NOMO-1 (cell line): ENCODE results near the gene HIVEP3.

Experiments used
- DNase-seq, 2 experiments: peaks; one replicate each; lab custom pipeline; 2025; ENCODE audit not compliant: unreplicated experiment in 2 of 2; lab: John Stamatoyannopoulos, UW

HIVEP3 gene

DNA sequence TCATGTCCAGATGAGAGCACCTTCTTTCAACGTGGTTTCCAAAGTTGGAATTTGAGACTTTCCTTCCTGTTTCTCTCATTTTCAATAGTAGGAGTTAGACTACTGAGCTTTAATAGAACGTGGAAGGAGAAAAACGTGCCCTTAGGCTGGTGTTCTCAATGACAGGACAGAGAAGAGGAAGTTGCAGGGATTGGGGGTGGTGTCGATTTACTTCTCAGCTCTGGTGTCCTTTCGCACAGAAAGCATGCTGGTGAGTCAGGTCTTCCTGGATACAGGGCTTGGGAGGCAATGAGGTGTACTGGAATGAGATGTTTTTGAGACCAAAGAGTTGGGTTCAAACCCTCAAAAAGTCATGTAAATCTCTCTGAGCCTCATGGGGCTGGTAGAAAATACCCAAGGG, 67.1 kb downstream of the HIVEP3 start:
- peak; percentile 63 to 70 for DNase-seq

DNA sequence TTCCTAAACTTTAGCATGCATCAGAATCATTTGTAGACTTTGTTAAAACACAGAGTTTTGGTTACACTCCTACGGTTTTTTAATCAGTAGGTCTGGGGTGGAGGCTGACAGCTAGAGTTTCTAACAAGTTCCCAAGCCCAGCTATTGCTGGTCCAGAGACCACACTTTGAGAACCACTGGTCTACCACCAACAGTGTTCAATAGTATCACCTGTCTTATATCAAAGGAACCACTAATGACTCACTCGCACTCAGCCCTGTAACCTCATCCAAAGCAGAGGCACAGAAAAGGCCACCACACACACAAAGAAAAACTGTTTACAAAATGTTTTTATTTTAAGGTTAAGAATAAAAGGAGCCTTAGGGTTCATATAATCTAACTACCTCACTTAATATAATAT, 68.7 kb downstream of the HIVEP3 start:
- DNase-seq: no peak

DNA sequence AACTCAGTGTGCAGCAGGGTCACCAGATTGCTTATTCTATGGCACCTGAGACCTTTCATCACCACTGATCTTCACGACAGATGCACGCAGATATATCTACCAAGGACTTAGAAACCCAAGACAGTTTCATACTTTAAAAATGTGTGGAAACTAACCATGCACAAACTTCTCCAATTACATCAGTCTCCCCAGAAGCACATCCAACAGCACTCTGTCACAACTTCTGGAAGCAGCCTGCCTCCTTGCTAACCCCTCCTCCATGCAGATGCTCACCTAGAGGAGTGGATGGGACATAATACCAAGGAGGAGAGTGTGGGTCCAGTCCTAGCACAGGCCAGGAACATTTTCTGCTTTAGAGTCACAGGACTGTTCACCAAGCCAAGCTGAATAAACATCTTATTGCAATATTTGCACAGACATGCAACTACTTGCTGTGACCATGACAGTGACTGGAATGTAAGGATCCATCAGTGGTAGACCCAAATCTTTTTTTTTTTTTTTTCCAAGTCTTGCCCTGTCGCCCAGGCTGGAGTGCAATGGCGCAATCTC, 69.4 kb downstream of the HIVEP3 start:
- no peak for DNase-seq

DNA sequence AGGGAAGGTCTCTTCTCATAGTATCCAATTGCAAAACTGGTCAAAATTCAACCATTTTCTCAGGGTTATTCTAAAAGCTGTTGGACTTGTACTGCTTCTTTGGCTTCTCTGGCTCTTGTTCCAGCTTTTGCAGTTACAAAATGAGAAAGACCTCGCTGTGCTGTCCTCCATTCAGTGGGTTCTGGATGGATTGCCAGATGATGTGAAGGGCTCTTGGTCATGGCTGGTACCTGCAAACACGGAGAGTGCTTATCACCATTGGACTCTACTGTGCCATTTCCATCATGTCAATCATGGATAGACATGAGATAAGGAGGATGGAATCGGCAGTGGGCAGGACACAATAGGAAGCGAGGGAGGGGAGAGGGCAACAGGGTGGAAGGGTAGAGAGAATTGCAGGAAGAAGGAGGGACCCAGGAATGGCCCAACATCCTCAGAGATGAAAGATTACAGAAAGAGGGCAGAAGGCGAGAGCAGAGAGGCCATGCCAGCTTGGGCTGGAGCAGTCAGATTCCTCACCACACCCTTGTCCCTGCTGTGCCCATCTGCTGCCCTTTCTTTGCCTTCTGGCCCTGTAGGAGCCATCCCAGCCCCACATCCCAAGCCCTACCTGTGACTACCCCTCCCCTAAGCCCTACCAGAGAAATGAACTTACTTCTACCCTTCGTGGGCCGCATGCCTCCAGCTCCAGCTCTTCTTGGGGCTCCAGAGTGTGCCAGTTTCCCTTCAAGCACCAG, 70.3 kb downstream of the HIVEP3 start:
- DNase-seq: no peak

DNA sequence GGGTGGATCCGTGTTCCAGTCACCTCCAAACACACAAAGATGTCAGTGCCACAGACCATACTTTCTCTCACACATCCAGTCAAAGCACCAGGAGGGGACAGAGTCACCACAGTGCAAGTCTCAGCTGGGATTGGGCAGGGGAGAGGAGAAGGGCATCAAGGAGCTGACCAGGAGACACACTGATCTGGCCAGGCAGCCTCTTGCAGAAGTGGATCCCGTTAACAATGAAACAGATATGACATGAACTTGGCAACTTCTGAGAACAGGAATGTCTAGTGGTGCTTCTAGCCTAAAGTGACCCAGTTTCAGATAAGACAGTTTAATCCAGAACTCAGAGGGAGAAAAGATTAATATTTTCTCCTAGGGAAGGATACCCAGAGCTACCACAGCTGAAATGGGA, 71.0 kb downstream of the HIVEP3 start:
- no peak for DNase-seq

DNA sequence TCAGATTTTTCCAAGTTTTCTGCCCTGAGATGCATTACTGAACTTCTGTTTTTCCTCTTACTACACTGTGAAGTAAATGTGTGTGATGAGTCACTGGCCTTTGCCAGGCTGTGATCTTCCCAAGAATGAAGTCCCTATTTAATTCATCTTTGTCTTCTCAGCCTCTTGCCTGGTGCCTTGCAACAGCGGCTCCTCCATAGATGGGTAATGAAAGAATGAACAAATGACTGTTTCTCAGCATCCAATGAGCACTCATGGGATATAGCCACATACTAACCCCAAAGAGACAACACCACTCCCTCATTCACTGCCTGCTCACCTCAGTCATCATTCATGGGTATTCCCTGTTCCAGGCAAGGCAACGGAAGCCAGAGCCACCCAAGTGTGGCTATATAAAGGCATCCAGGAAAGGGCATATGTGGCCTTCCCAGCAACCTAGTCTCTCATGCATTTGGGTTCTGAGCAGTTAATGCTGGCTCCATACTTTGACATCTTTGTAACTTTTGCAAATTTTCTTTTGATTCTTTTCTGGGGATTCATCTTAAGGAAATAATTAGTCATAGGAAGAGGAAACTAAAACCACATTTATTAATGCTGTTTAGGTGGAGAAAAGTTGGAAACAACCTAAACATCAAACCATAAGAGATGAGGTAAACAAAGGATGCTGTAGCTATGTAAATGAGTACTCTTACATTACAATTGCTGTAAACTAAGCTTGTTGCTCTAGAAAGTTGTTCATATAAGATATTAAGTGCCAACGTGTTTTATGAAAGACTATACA, 71.9 kb downstream of the HIVEP3 start:
- DNase-seq: no peak

DNA sequence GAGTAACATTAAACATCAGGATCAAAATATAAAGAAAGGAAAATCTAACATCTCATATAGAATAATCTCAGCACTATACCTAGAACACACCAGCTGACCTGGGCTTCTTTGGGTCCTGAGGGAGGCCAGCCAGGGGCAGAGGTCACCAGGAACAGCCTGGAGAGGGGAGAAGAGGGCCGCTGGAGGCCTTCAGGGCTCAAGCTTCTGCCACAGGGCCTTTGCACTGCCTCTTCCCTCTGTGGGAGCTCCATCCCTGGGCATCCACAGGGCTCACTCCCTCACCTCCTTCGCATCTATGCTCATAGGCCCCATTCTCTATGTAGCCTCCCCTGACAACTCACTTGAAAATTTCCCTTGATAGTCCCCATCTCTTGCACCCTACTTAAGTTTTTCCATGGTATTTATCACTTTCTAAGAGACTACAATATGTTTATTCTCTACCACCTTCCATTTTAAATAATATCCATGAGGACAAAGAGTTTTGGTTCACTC, 73.9 kb downstream of the HIVEP3 start:
- no peak for DNase-seq

DNA sequence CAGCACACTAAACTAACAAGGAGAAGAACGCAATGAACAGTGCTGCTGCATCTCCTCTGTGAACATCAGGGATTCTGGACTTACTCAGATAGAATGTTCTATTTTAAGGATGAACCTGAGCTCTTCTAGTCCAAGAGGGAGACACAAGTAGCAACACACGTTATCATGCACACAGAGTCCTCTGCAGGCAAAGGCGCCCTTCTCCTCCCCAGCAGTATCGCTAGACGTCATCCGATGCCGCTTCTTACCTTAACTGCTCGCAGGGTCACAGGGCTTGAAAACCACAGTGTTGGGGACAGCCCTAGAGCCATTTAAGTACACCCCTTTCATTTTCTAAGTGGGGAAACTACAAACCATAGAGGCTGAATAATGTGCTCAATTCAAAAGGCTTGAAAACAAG, 74.5 kb downstream of the HIVEP3 start:
- DNase-seq: no peak

DNA sequence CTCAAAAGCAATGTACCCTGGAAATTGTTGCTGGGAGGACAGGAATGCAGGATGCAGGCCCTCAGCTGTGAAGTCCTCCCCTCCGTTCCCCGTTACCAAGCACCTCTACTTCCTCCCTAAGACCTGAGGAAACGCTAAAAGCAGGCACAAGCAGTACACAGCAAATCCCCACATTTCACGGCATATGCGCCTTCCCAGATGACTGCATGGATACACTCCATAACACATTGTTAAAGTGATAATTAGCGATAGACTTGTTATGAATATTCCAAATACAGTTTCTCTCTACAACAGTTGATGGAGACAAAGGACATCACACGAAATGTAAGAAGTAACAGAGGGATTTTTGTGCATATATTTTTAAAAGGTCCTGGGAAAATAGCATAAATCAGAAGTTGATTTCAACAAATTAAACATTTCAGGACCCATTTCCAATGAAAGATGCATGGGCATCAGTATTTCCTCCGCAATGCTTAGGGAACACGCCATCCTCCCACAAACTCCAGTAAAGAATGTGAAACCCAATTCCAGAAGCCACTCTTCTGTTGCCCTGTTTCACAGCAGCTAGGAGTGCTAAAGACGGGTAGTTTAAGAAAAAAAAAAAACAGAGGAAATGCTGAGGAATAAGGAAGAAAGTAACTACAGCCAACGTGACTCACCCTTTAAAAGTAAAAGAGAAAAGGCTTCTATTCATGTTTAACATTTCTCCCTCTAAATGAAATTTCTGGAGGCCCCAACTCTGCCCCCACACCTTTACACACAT, 75.5 kb downstream of the HIVEP3 start:
- DNase-seq: peak in 1 of 2 experiments; percentile 45

DNA sequence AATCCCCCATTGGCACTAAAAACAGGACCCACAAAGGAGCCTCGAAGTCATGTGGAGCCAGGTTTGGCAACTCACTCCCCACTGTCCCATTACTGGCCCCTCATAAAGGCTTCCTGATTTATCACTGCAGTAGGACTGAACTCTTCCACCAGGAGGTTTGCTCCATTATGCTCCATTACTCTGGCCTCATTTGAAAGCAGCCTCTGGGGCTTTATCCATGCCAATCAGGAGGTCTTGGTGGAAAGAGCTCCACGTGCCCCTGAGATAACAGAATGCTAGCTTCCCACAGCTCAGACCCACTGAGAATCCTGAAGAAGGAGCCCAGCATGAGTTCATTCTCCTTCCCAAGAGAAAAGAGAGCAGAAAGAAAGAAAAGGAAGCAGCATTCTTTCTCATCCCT, 76.4 kb downstream of the HIVEP3 start:
- no peak for DNase-seq

DNA sequence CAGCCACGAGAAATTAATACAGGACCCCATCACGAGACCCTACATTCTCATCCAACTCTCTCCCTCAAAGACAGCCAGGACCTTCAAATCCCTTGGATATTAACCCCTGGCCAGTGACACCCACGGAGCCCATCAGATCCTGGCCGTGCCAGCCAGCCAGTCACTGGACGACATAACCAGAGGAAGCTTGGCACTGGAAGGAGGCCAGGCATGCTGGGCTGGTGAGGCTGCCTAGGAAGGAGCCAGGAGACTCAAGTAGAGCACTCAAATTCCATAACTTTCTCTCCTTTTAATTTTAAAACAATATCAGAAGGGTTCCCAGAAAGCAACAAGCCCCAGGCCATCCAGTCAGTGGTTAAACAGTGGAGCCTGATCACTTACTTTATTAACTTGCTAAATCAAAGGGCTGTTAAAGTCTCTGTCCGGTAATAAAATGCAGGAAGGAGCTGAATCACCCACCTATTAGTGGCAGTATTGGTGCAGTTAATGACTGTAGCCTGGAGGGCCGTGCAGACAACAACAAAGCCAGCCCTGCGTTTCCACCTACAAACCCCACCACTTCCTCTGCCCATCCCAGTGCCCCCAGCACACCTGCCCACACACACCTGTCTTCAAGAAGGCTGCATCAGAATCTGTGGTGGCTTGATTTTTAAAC, 78.0 kb downstream of the HIVEP3 start:
- no peak for DNase-seq

DNA sequence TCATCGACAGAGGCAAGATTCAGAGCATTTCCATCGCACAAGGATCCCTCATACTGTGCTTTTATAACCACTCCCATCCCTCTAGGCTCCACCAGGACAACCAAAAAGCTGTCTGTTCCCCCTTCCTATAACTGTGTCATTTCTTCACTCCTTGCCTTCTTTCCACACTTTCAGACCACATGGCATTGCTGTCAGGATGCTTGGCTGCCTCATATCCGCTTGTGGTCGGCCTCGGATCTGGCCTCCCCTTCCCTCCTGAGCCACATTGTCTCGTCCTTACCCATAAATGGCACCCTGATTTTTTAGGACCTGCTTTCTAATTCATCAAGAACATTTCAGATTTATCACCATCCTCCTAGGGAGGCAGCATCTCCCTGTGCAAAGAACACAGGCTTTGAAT, 80.5 kb downstream of the HIVEP3 start:
- DNase-seq: no peak

DNA sequence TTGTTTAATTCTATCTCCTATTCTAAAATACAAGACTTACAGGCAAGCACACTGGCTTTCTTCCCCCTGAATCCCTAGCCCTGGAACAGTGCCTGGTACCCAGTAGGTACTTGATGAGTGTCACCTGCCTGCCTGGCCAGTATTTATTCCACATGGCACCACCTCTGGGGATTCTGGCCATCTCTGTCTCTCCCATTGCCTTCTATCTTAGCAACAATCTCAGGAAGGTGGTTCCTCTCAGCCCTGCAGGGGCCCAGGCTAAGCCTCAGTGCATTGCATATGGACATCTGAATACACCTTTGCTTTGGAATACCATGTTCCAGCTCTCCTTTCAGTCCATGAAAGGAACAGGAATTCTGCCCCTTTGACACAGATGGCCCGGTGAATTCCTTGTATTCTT, 81.0 kb downstream of the HIVEP3 start:
- no peak for DNase-seq

DNA sequence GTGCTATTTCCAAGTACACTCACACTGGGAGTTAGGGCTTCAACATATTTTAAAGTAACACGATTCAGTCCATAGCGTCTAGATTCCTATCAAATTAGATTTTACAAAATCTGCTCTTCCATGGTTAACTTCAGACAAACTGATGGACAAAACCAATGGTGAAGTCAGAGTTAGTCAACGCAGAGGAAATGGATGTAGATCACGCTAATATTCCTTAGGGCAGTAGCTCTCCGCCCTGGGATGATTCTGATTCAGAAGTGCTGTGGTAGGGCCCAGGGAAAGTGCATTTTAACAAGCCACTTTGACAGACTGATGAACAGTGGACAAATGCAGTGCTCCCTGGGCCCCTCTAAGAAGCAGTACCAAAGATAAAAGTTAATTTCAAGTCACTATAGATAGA, 83.2 kb downstream of the HIVEP3 start:
- no peak for DNase-seq

DNA sequence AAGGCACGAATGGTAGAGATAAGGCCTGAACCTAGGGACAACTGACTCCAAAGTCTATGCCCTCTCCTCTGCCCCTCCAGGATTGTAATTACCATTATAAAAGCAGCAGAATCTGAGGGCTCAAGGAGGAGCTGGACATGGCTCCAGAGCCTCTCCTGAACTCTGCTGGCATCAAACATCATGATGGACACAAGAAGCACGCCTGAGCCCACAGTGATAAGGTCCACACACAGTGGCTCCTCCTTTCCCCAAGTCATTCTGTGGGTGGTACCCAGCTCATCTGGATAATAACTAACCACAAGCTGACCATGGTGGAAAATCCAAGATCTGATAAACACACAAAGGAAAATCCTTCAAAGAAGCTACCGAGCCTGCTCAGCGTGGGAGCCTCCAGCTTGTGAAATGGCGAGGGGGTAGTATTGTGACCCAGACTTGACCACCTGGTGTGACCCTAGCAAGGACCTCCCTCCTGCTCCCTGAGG, 85.2 kb downstream of the HIVEP3 start:
- no peak for DNase-seq

DNA sequence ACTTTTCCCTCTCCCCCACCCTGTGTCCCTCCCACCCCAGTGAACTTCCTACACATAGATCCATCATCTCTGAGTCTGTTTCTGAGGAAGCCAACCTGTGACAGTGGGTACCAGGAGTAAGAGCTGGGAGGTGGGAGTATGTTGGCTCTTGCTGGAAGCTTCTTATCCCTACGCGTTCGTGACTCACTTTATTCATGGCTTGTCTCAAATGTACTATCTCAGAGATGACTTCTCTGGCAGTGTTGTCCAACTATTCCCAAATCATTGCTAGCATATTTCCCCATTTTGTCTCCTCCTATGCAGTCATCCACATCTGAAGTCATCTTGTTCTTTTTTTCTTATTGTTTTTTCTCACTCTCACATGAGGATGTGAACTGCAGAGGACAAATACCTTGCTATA, 88.0 kb downstream of the HIVEP3 start:
- no peak for DNase-seq

DNA sequence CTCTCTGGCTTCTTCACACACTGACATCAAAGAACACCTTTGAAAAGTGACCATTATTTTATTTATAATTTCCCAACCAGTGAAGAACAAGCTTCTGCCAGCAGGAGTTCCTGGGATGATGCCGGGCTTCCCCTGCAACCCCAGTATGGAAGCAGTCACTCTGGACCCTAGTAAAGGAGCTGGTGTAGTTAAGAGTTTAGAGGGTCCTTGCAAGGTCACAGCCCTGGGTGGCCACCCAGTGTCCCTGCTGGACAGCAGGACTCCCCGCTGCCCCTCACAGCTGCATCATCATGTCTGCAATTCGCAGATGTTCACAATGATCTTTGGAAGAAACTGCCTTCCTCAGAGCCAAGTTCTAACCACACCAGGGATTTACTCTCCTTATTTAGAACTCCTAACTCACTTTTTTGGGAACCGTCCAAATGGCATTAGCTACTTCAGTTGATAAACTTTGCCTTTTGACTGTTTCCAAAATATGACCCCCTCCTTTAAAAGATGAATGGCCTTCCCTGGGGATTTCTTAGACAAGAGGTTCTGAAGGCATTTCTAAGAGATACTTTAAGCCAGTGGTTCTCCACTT, 90.6 kb downstream of the HIVEP3 start:
- DNase-seq: no peak

DNA sequence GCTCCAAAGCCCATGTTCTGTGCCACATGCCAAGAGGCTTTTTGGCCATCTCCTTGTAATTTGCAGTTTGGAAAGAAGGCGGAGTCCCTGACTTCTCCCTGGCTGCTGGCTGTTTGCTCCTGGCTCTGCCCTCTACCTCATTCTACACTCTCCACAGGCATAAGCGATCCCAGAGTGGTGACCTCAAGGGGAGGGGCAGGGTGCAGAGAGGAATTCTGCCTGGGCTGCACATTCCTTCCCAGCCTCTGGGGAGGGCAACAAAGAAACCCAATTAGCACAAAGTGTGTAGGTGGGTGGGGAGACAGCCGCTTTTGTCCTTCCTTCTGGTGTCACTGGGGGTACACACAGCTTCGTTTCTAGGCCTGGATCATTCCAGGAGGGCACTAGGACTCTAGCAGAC, 95.3 kb downstream of the HIVEP3 start:
- DNase-seq: no peak

DNA sequence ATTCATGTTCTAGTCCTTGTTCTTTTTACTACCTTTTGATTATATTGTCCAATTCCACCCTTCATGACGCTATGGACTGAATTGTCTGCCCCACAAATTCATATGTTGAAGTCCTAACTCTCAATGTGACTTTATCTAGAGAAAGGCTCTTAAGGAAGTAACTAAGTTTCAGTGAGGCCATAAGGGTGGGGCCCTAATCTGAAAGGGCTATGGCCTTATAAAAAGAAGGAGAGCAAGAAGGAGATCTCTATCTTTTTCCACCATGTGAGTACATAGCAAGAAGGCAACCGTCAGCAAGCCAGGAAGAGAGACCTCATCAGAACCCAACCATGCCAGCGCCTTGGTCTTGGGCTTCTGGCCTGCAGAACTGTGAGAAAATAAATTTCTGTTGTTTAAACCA, 95.9 kb downstream of the HIVEP3 start:
- DNase-seq: peak in 1 of 2 experiments; percentile 27

DNA sequence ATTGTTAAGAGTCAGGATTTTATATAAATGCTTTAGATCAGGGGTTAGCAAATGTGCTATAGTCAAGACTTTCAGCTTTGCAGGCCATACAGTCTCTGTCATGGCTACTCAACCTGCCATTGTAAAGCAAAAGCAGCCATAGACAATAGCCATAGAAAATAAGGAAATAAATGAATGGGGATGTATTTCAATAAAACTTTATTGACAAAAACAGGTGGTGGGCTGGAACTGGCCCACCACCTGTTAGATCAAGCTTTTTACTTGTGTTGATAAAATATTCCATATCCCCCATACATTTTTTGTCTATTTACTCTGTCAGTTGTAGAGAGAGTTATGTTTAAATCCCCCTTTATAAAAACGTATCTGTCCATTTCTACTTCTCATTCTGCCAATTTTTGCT, 98.9 kb downstream of the HIVEP3 start:
- DNase-seq: no peak
